Measurements from ENCODE around the gene KIAA1328.
"Not testable (repeated sequence)": the region's sequence is repeated elsewhere in the genome, so short reads cannot be mapped to it uniquely, and the experiment has no call there.

KIAA1328 gene

GRCh38 chr18:37161491-37161890 lies 332.6 kb downstream of the KIAA1328 start:
- DNase-seq = no peak

- no peak for DNase-seq
Measured at GRCh38 chr18:37162551-37162950, 333.6 kb downstream of the KIAA1328 start.

- no peak for DNase-seq
Measured at GRCh38 chr18:37163119-37163518, 334.2 kb downstream of the KIAA1328 start.

- no peak for DNase-seq
Measured at GRCh38 chr18:37166491-37166890, 337.6 kb downstream of the KIAA1328 start.

GRCh38 chr18:37166966-37167365 lies 338.0 kb downstream of the KIAA1328 start:
- DNase-seq = not testable (repeated sequence)

GRCh38 chr18:37170984-37171383 lies 342.1 kb downstream of the KIAA1328 start:
- no peak for DNase-seq

GRCh38 chr18:37173384-37173783 lies 344.5 kb downstream of the KIAA1328 start:
- no peak for DNase-seq

- DNase-seq = no peak
Measured at GRCh38 chr18:37175727-37176620, 347.0 kb downstream of the KIAA1328 start.

- no peak for DNase-seq
Measured at GRCh38 chr18:37176621-37176934, 347.7 kb downstream of the KIAA1328 start.

GRCh38 chr18:37179384-37179783 lies 350.5 kb downstream of the KIAA1328 start:
- DNase-seq = no peak

GRCh38 chr18:37180086-37180485 lies 351.2 kb downstream of the KIAA1328 start:
- DNase-seq = no peak

GRCh38 chr18:37182340-37183135 lies 353.6 kb downstream of the KIAA1328 start:
- no peak for DNase-seq

GRCh38 chr18:37184209-37184868 lies 355.4 kb downstream of the KIAA1328 start:
- no peak for DNase-seq

- DNase-seq = no peak
Measured at GRCh38 chr18:37188016-37188791, 359.3 kb downstream of the KIAA1328 start.

- DNase-seq = no peak
Measured at GRCh38 chr18:37199741-37200140, 370.8 kb downstream of the KIAA1328 start.

- DNase-seq = no peak
Measured at GRCh38 chr18:37207343-37207742, 378.4 kb downstream of the KIAA1328 start.

- no peak for DNase-seq
Measured at GRCh38 chr18:37210781-37211180, 381.9 kb downstream of the KIAA1328 start.

- DNase-seq = no peak
Measured at GRCh38 chr18:37218022-37218590, 389.2 kb downstream of the KIAA1328 start.

GRCh38 chr18:37219257-37219656 lies 390.3 kb downstream of the KIAA1328 start:
- DNase-seq = no peak

- DNase-seq = no peak
Measured at GRCh38 chr18:37222354-37222998, 393.5 kb downstream of the KIAA1328 start.

GRCh38 chr18:37222999-37223378 lies 394.1 kb downstream of the KIAA1328 start:
- no peak for DNase-seq

- DNase-seq = no peak
Measured at GRCh38 chr18:37225279-37225678, 396.4 kb downstream of the KIAA1328 start.
